HG02642 (cell line): Measurements from ENCODE around the gene B3GAT2.
"Not testable (repeated sequence)": the region's sequence is repeated elsewhere in the genome, so short reads cannot be mapped to it uniquely, and the experiment has no call there.

Source experiments
- ATAC-seq: cut with Tn5 transposase; IDR thresholded peaks from one replicate; pipeline ENCODE4 v1.9.1; 2021; ENCODE audit warnings: mild to moderate bottlenecking; ENCODE audit not compliant: unreplicated experiment, poor library complexity

The B3GAT2 gene

GRCh38 chr6:70956451-70957283 is at the start of gene B3GAT2:
Gene B3GAT2 (minus strand): TSS chr6:70957060. CDS start chr6:70956429, 631 bp downstream.
- peak; percentile 14 for ATAC-seq

DNA sequence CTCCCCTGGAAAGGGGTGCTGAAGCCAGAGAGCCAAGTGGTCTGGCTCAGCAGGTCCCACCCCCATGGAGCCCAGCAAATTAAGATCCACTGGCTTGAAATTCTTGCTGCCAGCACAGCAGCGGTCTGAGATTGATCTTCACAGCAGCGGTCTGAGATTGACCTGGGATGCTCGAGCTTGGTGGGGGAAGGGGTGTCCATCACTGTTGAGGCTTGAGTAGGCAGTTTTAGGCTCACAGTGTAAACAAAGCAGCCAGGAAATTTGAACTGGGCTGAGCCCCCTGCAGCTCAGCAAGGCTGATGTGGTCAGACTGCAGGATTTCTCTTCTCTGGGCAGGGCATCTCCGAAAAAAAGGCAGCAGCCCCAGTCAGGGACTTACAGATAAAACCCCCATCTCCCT is 41.3 kb upstream of the B3GAT2 start:
- no peak for ATAC-seq

- no peak for ATAC-seq
Measured at GRCh38 chr6:70997379-70997778, 40.5 kb upstream of the B3GAT2 start.

GRCh38 chr6:70996106-70996505 is 39.2 kb upstream of the B3GAT2 start:
- no peak for ATAC-seq

DNA sequence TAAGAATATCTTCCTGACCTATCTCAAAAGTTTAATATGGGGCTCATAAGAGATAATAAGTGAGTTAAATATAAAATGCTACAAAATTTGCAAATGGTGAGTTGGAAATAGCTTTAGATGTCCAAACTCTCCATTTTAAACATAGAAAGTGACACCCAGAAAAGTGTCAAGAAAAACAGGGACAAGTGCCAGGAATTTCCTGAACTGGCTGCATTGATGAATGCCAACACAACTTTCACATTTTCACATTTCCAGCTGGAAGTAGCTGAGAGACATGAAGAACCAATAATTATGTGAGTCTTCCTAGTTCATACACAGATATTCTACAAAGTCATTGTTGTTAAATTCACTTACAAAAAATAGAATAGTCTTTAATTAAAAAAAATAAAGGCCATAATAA is 38.6 kb upstream of the B3GAT2 start:
- no peak for ATAC-seq

- ATAC-seq = no peak
Measured at GRCh38 chr6:70991253-70991652, 34.4 kb upstream of the B3GAT2 start.

GRCh38 chr6:70985156-70985555 is 28.3 kb upstream of the B3GAT2 start:
- no peak for ATAC-seq

DNA sequence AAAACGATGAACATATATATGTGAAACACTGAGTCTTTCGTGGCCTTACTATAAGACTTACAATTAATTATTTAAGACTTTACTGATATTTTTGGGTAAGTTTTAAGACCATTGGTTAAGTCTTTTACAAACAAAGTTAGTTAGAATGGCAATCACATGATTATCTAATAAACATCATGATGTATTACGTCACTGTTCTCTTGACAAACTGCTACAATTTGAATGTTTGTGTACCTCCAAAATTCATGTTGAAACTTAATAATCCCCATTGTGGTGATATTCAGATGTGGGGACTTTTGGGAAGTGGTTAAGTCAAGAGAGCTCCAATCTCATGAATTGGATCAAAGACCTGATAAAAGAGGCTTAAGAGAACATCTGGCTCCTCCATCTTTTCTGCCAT is 25.9 kb upstream of the B3GAT2 start:
- ATAC-seq = no peak

GRCh38 chr6:70980727-70981126 is 23.9 kb upstream of the B3GAT2 start:
- no peak for ATAC-seq

DNA sequence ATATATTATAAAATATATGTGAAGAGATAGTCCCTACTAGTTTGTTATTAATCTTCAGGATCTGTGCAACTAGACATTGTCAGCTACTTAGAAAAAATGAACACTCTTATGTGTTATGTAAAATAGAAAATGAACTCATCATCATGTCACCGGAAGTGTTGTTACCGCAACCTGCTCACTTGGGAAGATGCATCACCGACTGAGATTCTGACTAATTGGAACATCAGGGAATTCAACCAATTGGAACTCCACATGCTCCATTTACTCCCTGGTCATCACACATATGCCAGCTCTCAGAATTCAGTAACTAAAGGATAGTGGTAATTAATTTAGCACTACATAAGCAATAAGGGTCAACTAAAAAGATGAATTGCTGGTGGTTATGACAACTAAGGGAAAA is 16.7 kb upstream of the B3GAT2 start:
- no peak for ATAC-seq

GRCh38 chr6:70967049-70967448 is 10.2 kb upstream of the B3GAT2 start:
- ATAC-seq = no peak

- no peak for ATAC-seq
Measured at GRCh38 chr6:70957284-70957617, 391 bp upstream of the B3GAT2 start.

DNA sequence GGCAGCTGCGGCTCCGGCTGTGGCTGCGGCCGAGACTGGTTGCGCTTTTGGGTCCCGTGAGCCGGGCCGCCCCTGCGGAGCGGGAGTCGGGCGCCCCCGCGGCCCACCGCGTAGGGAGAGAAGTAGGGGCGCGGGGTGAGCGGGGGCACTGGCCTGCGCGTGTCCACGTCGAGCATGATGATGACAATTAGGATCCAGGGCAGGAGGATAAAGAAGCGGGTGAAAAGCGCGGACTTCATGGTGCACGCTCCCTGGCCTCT is 739 bp downstream of the B3GAT2 start:
- no peak for ATAC-seq

DNA sequence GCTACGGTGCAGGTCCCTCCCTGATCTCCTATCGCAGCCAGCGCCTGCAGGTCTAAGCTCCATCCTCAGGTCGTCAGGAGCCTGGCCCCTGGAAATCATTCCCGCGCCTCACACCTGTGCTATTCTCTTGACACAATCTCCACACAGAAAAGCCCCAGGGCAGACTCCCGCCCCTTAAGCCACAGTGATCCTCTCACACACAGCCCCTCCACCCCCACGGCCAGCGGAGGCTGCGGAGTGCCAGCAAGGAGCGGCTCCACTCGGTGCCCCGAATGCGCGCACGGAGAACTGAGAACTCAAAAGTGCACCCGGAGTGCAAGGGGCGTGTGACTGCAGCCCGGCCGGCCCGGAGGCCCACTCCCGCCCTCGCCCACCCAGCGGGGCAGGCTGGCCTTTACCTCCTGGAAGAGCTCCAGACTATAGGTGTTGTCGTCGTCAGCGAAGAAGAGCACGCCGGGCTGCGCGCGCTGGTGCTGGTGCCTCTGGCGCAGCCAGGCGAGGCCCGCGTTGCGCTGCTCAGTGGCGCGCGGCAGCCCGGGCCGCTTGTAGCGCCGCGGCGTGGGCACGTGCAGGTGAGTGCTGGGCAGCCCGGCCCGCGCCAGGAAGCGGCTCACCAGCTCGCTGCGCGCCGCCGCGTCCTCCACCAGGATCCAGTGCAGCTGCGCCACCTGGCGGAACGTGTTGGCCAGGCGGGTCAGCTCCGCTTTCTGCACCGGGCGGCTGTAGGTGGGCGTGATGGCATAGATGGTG is 1.2 kb downstream of the B3GAT2 start:
- ATAC-seq = peak; percentile 97

GRCh38 chr6:70954750-70955149 is 2.1 kb downstream of the B3GAT2 start:
- ATAC-seq = no peak

GRCh38 chr6:70954176-70954575 is 2.7 kb downstream of the B3GAT2 start:
- no peak for ATAC-seq

- no peak for ATAC-seq
Measured at GRCh38 chr6:70952608-70953165, 4.2 kb downstream of the B3GAT2 start.

DNA sequence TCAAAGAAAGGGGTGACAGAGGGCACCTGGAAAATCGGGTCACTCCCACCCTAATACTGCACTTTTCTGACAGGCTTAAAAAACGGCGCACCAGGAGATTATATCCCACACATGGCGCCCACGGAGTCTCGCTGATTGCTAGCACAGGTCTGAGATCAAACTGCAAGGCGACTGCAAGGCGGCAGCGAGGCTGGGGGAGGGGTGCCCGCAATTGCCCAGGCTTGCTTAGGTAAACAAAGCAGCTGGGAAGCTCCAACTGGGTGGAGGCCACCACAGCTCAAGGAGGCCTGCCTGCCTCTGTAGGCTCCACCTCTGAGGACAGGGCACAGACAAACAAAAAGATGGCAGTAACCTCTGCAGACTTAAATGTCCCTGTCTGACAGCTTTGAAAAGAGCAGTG is 12.5 kb downstream of the B3GAT2 start:
- ATAC-seq = not testable (repeated sequence)

DNA sequence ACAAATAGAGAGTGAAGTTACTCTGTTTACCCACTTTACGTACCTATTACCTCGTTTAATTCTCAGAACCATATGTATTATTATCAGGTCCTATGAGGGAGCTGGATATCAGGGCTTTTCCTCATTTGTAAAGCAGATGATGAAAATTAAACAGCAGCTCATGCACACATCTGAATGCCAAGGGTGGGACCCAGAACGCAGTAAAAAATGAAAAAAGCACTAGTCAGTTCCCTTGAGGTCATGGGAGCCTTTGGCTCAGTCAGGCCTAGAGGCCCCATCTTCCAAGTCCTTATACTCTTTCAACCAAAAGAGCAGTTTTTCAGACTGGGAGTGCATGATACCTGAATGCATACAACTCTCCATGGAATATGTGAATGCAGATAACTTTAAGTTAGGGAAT is 23.0 kb downstream of the B3GAT2 start:
- ATAC-seq = no peak

GRCh38 chr6:70905742-70906141 is 51.1 kb downstream of the B3GAT2 start:
- no peak for ATAC-seq

- ATAC-seq = no peak
Measured at GRCh38 chr6:70903665-70904452, 53.0 kb downstream of the B3GAT2 start.
